ENCODE data around the gene LRRTM2.
"Not testable (repeated sequence)": the region's sequence is repeated elsewhere in the genome, so short reads cannot be mapped to it uniquely, and the experiment has no call there.

LRRTM2 gene

DNA sequence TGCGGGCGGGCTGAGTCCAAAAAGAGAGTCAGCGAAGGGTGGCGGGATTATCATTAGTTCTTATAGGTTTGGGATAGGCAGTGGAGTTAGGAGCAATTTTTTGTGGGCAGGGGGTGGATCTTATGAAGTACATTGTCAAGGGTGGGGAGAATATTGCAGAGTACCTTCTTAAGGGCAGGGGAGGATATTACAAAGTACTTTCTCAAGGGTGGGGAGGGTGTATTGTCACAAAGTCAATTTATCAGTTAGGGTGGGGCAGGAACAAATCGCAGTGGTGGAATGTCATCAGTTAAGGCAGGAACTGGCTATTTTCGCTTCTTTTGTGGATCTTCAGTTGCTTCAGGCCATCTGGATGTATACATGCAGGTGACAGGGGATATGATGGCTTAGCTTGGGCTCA is 40.3 kb downstream of the LRRTM2 start:
- DNase-seq, result not testable (repeated sequence)

DNA sequence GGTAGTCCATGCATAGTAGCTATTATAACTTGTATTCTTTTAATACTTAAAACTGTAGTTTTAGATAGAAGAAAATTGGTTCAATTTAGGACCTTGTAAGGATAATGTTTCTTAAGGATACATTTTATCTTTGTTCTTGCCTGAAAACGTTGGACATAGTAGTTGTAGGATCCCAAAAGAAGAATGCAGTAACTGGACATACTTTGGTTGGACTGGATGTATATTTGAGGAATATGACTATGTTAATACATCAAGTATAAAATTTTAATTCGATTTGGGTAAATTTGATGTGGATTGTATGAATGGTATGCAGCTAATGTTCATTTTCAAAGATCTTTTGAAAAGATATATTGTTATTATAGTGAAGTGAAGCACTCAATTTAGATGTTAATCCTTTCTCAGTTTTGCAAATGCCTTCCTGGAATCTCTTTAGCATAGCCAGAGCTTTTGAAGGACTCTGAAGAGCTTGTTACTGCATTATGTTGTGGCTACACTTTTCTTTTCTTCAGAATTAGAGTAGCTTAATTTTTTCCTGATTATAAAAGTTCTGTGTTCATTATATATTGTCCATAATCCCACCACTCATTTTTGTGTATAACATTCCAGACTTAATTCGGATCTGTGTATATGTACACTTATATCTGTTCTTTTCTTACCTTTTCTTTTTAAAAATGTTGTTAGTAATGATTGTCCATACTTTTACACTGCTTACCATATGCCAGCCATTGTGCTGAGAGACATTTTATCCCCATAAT is 41.2 kb downstream of the LRRTM2 start:
- no peak for DNase-seq

DNA sequence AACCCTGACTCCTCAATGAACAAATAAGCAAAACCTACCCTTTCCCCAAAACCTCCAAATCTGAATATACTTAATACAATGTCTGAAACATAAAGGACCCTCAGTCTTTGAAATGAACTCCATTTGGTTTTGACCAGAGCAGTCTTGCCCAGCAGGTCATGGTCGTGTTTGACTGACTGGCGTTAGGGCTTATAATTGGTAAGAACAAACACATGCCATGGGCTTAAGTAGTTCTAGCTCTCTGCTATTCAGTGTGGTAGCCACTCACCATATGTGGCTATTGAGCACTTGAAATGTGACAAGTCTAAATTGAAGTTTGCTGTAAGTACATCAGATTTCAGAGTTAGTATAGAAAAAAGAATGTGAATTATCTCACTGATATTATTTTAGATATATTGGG is 42.1 kb downstream of the LRRTM2 start:
- DNase-seq, result no peak

DNA sequence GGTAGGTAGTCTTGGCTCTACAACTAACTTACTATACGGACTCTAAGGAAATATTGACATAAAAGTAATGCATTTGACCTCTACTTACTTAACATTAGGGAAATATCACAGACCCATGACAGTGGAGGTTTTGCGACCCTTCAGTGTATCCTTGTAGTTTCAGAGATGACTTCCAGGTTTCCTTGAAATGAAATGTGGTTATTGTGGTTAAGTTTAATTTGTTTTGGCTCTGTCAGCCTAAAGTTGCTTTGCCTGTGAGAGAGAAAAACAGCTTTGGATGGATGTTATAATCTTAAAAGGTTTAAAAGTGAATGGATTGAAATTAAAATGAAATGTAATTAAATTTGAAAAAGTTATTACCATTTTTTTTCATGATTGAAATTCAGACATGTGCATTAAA is 42.9 kb downstream of the LRRTM2 start:
- no peak for DNase-seq

DNA sequence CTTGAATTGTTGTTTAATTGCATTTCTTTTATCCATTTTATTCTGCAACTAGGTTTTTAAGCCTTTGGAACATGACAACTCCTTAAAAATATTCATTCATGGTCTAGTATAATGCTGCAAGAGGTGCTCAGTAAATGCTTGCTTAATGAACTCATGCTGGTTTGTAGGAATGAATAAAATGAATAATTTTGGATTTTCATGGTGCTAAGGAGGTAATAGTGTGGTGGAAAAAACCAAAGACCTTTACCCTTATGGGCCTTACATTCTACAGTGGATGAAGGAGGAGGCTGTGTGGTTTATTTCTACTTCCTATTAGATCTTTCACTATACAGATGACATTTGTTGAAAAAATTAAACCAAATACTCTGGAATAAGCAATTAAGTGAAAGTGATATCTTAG is 43.4 kb downstream of the LRRTM2 start:
- no peak for DNase-seq

DNA sequence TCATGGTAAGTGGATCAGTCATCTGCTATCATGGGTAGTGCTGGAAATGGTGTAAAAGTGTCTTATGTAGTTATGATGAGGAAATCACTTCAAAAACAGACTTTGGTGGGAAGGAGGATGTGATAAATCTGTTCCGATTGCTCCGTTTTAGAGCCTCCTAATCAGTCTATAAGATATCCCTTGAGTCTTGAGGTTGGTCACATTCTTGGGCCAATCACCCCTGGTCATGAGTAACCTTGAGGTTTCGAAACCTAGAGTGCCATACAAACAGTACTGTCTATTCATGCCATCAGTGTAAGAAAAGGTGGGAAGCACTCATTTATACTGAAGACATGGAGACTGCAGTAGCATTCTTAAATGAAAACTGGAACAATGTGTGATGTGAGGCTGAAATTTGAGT is 45.8 kb downstream of the LRRTM2 start:
- DNase-seq, result no peak

DNA sequence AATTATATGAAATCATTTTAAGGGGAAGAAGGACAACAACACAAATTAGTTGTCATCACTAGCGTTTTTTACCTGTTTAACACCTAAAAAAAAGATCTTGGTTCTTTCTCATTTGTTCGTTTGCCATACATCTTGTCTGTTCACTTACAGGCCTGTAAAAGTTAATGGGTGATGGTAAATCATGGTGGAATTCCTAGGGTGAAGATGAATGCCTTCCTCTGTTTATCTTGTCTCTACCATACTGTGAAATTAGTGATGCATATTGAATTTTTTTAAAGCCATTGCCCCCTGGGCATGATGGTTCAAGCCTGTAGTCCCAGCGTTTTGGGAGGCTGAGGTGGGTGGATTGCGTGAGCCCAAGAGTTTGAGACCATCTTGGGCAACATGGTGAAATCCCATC is 46.6 kb downstream of the LRRTM2 start:
- no peak for DNase-seq

DNA sequence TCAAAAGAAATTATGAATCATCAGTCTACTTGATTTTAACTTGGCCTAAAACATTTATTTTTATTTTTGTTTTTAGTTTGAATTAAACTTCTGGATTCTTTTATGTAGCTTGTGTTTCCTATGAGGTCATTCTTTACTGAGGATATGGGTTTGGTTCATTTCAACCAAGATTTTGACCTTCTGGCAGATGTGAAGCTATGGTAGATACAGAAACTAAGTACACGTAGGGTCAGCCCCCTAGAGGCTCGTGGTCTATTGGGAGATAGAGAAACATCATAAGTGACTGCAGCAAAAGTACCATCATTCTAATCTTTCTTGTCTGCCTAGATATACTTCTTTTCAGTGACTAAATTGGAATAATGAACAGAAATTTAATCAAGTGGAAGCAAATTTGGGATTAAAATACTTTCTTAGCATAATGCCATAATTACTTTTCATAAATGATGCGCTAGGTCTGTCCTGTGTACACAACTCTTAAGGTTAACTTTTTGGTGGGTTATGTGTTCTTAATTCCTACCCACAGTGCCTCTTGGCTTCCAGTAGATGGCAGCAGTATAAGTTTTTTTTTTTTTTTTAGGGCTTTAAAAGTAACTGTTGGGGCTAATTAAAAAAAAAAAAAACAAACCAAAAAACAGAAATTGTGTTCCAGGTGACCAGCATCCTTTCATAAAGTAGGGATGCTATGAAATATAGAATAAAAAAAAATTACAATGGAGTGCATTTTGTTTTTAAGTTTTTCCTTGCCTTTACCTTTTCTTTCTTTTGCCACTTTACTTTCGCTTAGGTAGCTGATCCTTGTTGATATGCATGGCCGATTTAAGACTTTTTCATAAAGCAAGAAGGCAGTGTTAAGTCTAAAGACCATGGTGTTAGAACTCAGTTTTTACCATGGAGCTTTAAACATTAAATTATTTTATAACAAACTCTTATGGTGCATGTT is 49.9 kb downstream of the LRRTM2 start:
- DNase-seq, result peak; percentile 24

DNA sequence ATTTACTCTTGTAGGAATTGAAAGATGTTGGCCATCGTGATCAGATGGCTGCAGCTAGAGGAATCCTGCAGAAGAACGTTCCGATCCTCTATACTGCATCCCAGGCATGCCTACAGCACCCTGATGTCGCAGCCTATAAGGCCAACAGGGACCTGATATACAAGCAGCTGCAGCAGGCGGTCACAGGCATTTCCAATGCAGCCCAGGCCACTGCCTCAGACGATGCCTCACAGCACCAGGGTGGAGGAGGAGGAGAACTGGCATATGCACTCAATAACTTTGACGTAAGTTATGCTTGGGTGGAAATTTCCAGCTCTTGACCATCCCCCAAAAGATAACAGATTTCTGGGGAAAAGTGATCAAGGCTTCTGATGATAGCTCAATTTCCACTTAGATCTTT is 50.6 kb downstream of the LRRTM2 start:
- DNase-seq, result no peak

DNA sequence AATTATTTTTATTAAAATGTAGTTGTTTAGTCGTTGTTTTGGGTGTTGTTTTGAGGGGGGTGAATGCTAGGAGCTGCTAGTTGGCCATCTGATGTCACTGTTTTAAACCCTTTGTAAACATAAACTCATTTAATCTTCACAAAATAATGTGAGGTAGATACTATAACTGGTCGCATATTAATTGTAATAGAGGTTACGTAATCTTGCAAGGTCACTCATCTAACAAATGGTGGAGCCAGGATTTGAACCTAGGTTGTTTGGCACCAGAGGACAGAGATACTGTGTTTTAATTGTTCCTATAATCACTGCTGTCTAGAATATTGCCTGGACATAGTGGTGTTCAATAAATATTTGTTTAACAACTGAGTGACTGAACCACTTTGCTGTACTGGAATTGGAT is 54.4 kb downstream of the LRRTM2 start:
- DNase-seq, result no peak

DNA sequence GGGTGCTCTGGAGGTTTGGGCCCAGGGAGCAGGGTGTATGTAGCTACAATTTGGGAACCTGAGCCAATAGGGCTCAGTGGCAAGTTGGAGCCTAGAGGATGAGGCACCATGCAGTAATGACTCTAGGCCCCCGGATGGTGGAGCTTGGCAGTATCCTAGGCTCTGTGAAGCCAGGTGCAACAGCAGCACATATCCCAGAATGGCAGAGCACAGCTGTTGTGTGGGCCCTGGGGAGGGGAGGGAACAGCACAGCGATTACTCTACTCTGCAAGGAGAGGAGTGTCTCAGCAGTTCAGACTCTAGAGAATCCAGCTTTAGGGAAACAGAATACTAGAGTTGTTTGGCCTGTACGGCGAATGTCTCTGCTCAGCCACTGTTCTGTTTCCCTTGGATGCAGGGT is 56.1 kb downstream of the LRRTM2 start:
- no peak for DNase-seq

Data from NCI-H748 treated with DMSO at 0.1 percent for 48 hours (cell line).